ENCODE data around the gene OR2Y1.
A peak's percentile ranks its signal among the peaks of the same experiment; 100 is the strongest.
"Not testable (repeated sequence)": the region's sequence is repeated elsewhere in the genome, so short reads cannot be mapped to it uniquely, and the experiment has no call there.

Gene OR2Y1, protein sequence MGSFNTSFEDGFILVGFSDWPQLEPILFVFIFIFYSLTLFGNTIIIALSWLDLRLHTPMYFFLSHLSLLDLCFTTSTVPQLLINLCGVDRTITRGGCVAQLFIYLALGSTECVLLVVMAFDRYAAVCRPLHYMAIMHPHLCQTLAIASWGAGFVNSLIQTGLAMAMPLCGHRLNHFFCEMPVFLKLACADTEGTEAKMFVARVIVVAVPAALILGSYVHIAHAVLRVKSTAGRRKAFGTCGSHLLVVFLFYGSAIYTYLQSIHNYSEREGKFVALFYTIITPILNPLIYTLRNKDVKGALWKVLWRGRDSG

DNA sequence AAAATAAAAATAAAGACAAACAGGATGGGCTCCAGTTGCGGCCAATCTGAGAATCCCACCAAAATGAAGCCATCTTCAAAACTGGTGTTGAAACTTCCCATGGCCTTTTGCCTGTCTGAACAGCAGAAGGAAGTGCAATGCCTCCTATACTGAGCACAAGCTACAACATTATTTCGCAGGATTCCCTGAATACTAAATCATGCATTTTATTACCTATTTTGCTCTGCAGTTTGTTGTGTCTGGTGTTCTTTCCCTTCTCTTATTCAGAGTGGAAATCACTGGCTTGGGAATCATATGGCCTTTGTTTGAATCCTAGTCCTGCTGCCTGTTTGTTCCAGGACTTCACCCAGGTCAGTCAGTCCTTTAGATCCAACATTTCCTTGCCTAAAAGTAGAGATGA lies at the start of gene OR2Y1:
OR2Y1 (minus strand) TSS at position 101 of the 400 bp plus-strand sequence; CDS start at position 101, 0 bp downstream.
- no peak for FAIRE-seq

GRCh38 chr5:180788651-180789410 lies 49.0 kb upstream of the OR2Y1 start:
- FAIRE-seq: not testable (repeated sequence)

DNA sequence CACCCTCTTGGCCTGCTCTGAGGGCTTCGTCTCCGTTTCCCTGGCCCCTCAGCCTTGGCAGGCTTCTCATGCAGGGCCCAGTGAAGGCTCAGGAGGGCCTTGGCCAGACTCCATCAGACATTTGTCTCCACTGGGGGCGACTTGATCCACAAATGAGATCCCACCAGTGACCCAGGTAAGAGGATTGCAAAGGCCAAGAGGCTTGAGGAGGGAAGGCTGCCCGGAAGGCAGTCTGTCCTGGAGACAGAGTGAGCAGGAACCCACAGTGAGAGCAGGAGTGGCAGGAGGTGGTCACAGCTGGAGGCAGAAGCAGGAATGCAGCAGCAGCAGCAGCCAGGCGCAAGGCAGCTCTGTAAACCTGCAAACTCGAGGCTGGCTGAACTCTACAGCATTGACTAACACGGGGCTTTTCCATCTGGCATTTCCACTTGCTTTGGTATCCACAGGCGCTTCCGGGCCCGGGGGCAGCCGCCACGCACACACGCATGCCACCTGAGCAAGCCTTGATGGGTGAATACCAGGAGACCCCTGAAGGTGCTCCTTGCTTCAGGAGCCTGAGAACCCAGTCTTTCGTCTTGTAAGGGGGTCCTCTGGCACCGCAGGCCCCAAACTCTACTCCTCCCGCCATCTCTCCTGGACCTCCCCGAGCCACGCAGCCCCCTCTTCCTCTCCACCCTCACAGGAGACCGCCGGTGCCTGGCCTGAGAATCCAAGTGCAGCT lies 48.0 kb upstream of the OR2Y1 start:
- FAIRE-seq: no peak

- FAIRE-seq: no peak
Measured at GRCh38 chr5:180786531-180787398, 46.9 kb upstream of the OR2Y1 start.

DNA sequence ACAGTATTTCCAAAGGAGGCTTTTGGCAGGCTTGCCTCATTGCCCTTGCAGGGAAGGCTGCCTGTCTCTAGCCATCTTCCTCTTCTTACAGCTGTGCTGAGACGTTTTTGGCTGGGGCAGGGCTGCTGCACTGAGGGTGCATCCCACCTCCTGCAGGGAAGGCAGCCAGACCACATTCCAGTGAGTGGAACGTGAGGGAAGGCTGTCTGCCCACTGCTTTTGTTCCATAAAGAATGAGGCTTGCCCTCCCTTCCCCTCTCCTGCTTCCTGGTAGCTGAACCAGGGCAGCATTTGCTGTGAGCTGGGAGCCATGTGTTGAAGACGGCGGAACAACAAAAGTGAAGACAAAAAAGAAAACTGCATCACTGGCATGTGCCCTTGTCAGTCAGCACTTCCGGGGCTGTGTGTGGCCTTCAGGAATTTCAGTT lies 46.0 kb upstream of the OR2Y1 start:
- FAIRE-seq: no peak

DNA sequence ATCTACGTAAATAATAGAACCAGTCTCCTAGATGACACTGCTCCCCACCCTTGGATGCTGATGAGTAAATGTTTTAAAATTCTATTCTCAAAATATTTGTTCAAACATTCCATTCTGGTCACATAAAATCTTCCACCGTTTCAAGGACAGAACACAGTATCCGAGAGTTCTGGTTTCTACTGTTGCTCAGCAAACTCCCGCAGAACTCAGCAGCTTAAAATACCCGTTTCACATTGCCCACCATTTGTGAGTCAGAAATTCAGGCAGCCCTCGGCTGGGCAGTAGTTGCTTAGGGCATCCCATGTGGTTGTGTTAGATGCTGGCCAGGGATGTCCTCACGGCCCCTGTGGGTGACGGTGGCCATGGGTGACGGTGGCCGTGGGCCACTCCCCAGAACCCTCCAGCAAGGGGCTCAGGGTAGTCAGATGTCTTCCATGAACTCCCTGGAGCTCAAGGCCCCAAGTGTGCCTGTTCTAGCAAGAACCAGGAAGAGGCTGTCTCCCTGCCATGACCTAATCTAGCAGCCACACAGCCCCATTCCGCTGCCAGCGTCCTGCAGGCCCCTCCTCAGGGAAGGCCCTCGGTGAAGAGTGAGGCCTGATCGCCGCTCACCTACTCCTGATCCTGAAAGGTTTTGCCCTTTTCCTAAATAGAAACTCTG lies 45.4 kb upstream of the OR2Y1 start:
- no peak for FAIRE-seq

- FAIRE-seq: peak; percentile 84
Measured at GRCh38 chr5:180784497-180785097, 44.7 kb upstream of the OR2Y1 start.

- no peak for FAIRE-seq
Measured at GRCh38 chr5:180783340-180784052, 43.6 kb upstream of the OR2Y1 start.

DNA sequence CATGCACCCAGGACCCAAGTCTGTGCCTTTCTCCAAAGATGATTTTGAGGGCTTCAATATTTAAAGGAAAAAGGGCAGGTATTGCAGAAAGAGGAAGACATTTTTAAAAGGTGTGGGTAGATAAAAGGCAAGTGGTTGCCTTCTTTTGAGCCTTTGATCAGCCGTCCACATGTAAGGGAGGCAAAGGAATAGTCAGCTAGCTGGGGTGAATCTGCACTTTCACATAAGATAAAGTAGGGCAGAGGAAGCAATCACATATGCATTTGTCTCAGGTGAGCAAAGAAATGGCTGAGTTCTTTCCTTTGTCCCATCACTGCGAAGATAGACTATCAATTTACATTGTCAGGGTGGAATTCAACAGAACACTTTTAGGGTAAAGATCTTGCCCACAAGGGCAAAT lies 42.9 kb upstream of the OR2Y1 start:
- FAIRE-seq: no peak

DNA sequence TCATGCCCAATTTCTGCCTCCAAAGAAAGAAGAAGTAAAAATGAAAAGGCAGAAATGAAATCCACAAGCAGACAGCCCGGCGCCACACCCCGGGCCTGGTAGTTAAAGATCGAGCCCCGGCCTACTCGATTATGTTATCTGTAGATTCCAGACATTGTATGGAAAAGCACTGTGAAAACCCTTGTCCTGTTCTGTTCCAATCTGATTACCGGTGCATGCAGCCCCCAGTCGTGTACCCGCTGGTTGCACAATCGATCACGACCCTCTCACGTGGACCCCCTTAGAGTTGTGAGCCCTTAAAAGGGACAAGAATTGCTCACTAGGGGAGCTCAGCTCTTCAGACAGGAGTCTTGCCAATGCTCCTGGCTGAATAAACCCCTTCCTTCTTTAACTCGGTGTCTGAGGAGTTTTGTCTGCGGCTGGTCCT lies 42.1 kb upstream of the OR2Y1 start:
- not testable (repeated sequence) for FAIRE-seq

GRCh38 chr5:180779985-180780610 lies 40.2 kb upstream of the OR2Y1 start:
- no peak for FAIRE-seq

DNA sequence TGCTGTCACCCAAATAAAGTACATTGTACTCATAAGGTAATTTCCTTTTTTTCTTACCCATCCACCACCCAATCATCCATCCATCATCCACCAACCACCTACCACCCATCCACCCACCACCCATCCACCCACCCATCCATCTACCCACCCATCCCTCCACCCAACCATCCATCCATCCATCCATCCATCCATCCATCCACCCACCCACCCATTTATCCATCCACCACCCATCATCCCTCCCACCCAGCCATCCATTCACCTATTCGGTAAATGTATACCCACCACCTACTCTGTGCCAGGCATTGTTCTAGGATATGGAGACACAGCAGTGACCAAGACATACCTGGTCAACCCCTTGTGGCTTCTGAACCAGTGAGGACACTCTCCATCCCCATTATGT lies 37.6 kb upstream of the OR2Y1 start:
- FAIRE-seq: no peak

DNA sequence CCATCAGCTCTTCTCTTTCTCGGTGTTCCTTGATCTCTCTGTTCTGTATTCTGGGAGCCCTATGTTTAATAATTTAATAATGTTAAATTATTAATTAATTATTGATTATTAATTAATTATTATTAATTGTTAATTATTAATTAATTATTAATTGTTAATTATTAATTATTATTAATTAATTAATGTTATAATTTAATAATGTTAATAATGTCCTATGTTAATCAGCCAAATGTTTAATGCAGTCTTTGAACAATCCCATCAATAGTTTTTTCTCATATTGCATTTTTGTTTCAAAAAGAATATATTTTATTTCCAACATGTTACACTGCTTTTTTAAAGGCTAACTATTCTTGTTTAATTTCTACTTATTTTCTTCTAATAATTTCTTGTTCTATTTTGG lies 36.5 kb upstream of the OR2Y1 start:
- peak; percentile 94 for FAIRE-seq

DNA sequence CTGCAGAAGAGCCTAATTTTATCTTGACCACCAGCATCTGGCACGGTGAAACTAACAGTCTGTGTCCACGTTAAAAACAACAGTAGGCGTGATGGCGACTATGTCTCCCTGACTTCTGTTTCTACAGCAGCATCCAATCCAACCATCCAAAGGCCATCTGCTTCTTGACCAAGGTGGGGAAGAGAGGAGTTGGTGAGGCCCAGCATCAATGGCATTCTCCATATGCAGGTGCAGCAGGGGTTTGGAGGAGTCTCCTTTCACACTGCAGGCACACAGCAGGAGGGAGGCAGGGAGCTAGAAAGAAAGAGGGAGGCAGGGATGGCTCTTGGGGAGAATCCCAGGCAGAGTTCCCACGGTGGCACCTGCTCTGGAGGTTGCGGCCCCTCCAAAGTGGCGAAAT lies 35.8 kb upstream of the OR2Y1 start:
- no peak for FAIRE-seq

DNA sequence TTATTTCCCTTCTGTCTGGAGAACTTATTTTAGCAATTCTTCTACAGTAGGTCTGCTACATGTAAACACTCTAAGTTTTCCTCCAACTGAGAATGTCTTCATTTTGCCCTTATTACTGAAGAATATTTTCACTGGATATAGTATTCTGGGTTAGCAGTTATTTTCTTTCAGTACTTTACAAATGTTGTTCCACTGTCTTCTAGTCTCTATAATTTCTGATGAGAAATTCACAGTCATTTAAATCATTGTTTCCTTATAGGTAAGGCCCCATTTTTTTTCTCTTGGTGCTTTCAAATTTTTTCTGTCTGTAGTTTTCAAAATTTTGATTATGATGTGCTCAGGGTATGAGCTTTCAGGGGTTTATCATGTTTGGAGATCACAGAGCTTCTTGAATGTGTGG lies 32.0 kb upstream of the OR2Y1 start:
- FAIRE-seq: no peak

DNA sequence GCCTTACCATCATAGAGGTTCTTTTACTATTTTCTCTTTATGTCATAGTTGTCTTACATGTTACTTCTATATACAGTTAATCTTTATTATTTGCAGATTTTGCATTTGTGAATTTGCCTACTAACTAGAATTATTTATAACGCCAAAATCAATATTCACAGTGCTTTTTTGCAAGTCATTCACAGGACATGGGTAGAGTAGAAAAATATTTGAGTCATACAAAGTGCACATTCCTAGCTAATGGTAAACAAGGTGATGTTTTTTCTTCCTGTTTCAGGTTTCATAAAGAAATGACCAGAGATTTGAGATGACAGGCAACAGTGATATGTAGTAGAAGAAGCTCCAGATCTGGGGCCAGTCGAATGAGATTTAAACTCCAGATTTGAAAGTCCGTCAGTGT lies 30.0 kb upstream of the OR2Y1 start:
- FAIRE-seq: no peak

DNA sequence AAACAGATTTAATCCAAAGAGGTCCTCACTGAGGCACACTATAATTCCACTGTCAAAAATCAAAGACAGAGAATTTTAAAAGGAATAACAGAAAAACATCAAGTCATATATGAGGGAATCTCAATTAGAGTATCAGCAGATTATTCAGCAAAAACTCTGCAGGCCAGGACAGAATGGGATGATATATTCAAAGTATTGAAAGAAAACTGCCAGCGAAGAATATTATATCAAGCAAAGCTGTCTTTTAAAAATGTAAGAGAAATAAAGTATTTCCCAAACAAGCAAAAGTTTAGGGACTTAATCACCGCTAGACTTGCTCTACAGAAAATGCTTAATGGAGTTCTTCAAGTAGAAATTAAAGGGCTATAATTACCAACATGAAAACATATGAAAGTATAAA lies 15.7 kb upstream of the OR2Y1 start:
- no peak for FAIRE-seq

GRCh38 chr5:180744253-180744652 lies 4.4 kb upstream of the OR2Y1 start:
- no peak for FAIRE-seq

DNA sequence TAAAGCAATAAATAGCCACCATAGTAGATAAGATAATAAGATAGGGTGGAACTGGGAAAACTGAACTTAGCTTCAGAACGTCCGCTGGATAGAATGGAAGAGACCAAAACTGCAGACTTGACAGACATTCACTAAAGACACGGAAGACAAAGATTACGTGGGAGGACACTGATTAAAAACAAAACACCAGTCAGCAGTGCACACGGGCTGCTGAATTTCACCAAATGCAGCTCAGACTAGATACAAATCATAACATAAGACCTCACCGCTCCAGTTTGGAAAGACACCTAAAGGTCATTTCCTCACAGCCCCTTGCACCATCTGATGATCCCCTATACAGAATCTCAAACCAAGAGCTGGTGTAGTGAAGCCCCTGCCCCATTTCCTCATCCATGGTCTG lies 2.9 kb upstream of the OR2Y1 start:
- FAIRE-seq: no peak

DNA sequence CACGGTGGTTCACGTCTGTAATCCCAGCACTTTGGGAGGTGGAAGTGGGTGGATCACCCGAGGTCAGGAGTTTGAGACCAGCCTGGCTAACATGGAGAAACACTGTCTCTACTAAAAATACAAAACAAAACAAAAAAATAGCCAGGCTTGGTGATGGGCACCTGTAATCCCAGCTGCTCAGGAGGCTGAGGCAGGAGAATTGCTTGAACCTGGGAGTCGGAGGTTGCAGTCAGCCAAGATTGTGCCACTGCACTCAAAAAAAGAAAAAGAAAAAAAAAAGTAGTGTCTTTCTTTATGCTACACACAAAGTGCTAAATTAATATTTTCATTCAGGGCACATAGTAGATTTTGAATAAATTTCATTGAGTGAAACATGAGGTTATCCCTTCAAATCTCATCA lies 1.1 kb upstream of the OR2Y1 start:
- FAIRE-seq: not testable (repeated sequence)

- FAIRE-seq: no peak
Measured at GRCh38 chr5:180739271-180739670, 587 bp downstream of the OR2Y1 start.
